ENCODE measurements around the gene SAXO2.
"Not testable (repeated sequence)": the region's sequence is repeated elsewhere in the genome, so short reads cannot be mapped to it uniquely, and the experiment has no call there.

SAXO2 gene

GRCh38 chr15:82262422-82263026, at the start of gene SAXO2, which contains the start of gene EFL1:
Gene SAXO2 (plus strand): TSS chr15:82262818. CDS start chr15:82262880, 62 bp downstream.
Gene EFL1 (minus strand): TSS chr15:82262734. CDS start chr15:82261778, 956 bp downstream.
- Histone ChIP-seq H3K36me3 (ENCODE audit: control insufficient read depth, low read depth, low read length) (peaks cover 9% of the 10 kb centered on the region), H3K27me3 (ENCODE audit: control insufficient read depth, insufficient read depth, low read length) (no peaks in the 10 kb centered on the region), H3K27ac (ENCODE audit: low read length) (no peak within 1 kb of the TSS), H3K9ac (ENCODE audit: low read length) (peak within 1 kb of the TSS; percentile 73), H3K4me3 (ENCODE audit: low read length) (peak within 1 kb of the TSS; percentile 89), H3K9me3 (ENCODE audit: control insufficient read depth, low read depth, low read length) (no peaks in the 10 kb centered on the region), H3K4me1 (ENCODE audit: control insufficient read depth, low read depth, low read length) (peaks cover 15% of the 10 kb centered on the region)

- H3K9ac ChIP-seq (ENCODE audit: low read length); H3K4me1 ChIP-seq (ENCODE audit: control insufficient read depth, low read depth, low read length); H3K27me3 ChIP-seq (ENCODE audit: control insufficient read depth, insufficient read depth, low read length); H3K4me3 ChIP-seq (ENCODE audit: low read length); H3K9me3 ChIP-seq (ENCODE audit: control insufficient read depth, low read depth, low read length); H3K27ac ChIP-seq (ENCODE audit: low read length): not testable (repeated sequence)
- peaks cover 11% of the 10 kb centered on the region for H3K36me3 ChIP-seq (ENCODE audit: control insufficient read depth, low read depth, low read length)
These were observed 46.5 kb upstream of the SAXO2 start for GRCh38 chr15:82216092-82216491.

- not testable (repeated sequence) for H3K4me1 ChIP-seq (ENCODE audit: control insufficient read depth, low read depth, low read length); H3K9me3 ChIP-seq (ENCODE audit: control insufficient read depth, low read depth, low read length); H3K27me3 ChIP-seq (ENCODE audit: control insufficient read depth, insufficient read depth, low read length)
These were observed 41.1 kb upstream of the SAXO2 start for GRCh38 chr15:82221535-82221934.

GRCh38 chr15:82228750-82229149, 33.9 kb upstream of the SAXO2 start:
- no peak overlapping the region for H3K9ac ChIP-seq (ENCODE audit: low read length)
- H3K27ac ChIP-seq (ENCODE audit: low read length) = no peak overlapping the region
- H3K4me3 ChIP-seq (ENCODE audit: low read length) = no peak overlapping the region
- H3K27me3 ChIP-seq (ENCODE audit: control insufficient read depth, insufficient read depth, low read length) = no peaks in the 10 kb centered on the region
- no peaks in the 10 kb centered on the region for H3K9me3 ChIP-seq (ENCODE audit: control insufficient read depth, low read depth, low read length)
- H3K4me1 ChIP-seq (ENCODE audit: control insufficient read depth, low read depth, low read length) = no peaks in the 10 kb centered on the region
- peaks cover 24% of the 10 kb centered on the region for H3K36me3 ChIP-seq (ENCODE audit: control insufficient read depth, low read depth, low read length)

More at GRCh38 chr15:82221535-82221934, 41.1 kb upstream of the SAXO2 start:
- not testable (repeated sequence) for H3K9ac ChIP-seq (ENCODE audit: low read length); H3K27ac ChIP-seq (ENCODE audit: low read length); H3K4me3 ChIP-seq (ENCODE audit: low read length)
- peaks cover 14% of the 10 kb centered on the region for H3K36me3 ChIP-seq (ENCODE audit: control insufficient read depth, low read depth, low read length)

GRCh38 chr15:82231233-82231632, 31.4 kb upstream of the SAXO2 start:
- no peak overlapping the region for H3K4me3 ChIP-seq (ENCODE audit: low read length)
- H3K27ac ChIP-seq (ENCODE audit: low read length) = no peak overlapping the region
- no peaks in the 10 kb centered on the region for H3K4me1 ChIP-seq (ENCODE audit: control insufficient read depth, low read depth, low read length)
- no peaks in the 10 kb centered on the region for H3K9me3 ChIP-seq (ENCODE audit: control insufficient read depth, low read depth, low read length)
- peaks cover 24% of the 10 kb centered on the region for H3K36me3 ChIP-seq (ENCODE audit: control insufficient read depth, low read depth, low read length)
- no peak overlapping the region for H3K9ac ChIP-seq (ENCODE audit: low read length)
- no peaks in the 10 kb centered on the region for H3K27me3 ChIP-seq (ENCODE audit: control insufficient read depth, insufficient read depth, low read length)

GRCh38 chr15:82231842-82232241, 30.8 kb upstream of the SAXO2 start:
- no peak overlapping the region for H3K27ac ChIP-seq (ENCODE audit: low read length)
- H3K4me3 ChIP-seq (ENCODE audit: low read length) = no peak overlapping the region
- H3K9ac ChIP-seq (ENCODE audit: low read length) = no peak overlapping the region
- no peaks in the 10 kb centered on the region for H3K4me1 ChIP-seq (ENCODE audit: control insufficient read depth, low read depth, low read length)
- H3K36me3 ChIP-seq (ENCODE audit: control insufficient read depth, low read depth, low read length) = peaks cover 24% of the 10 kb centered on the region
- H3K27me3 ChIP-seq (ENCODE audit: control insufficient read depth, insufficient read depth, low read length) = no peaks in the 10 kb centered on the region
- no peaks in the 10 kb centered on the region for H3K9me3 ChIP-seq (ENCODE audit: control insufficient read depth, low read depth, low read length)

- H3K4me3 ChIP-seq (ENCODE audit: low read length); H3K9ac ChIP-seq (ENCODE audit: low read length); H3K4me1 ChIP-seq (ENCODE audit: control insufficient read depth, low read depth, low read length); H3K27ac ChIP-seq (ENCODE audit: low read length); H3K9me3 ChIP-seq (ENCODE audit: control insufficient read depth, low read depth, low read length); H3K27me3 ChIP-seq (ENCODE audit: control insufficient read depth, insufficient read depth, low read length): not testable (repeated sequence)
- H3K36me3 ChIP-seq (ENCODE audit: control insufficient read depth, low read depth, low read length) = peaks cover 16% of the 10 kb centered on the region
These were observed 24.6 kb upstream of the SAXO2 start for GRCh38 chr15:82237944-82238534.

DNA sequence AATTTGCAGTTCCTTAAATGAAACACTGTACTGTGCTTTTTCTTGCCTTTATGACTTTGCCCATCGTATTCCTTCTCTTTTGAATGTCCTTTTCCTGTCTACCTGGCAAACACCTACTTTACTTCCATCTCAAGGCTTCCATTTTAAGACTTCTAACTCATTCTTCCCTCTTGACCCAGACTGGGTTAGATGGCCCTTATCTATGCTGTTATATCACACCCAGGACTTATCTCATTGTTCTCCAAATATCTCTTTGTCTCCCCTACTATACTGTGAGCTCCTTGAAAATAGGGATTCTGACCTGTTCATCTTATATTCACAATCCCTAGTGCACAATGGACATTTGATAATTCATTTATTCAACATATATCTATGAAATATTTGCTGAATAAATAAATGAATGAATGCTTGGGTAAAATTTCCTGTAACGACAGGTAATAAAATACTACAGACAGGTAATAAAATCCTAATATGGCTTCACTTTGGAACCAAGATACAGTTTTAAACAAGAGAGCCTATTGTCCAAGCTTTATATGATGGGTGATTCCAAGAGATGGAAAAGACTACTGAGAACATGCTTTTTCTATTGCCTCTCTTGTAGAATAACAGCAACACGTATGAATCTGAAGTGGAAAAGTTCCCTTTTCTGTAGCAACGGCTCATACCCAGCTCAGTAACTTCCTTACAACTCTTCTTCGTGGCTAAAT, 22.8 kb upstream of the SAXO2 start:
- peaks cover 16% of the 10 kb centered on the region for H3K36me3 ChIP-seq (ENCODE audit: control insufficient read depth, low read depth, low read length)
- H3K27ac ChIP-seq (ENCODE audit: low read length) = no peak overlapping the region
- H3K27me3 ChIP-seq (ENCODE audit: control insufficient read depth, insufficient read depth, low read length) = no peaks in the 10 kb centered on the region
- H3K9me3 ChIP-seq (ENCODE audit: control insufficient read depth, low read depth, low read length) = no peaks in the 10 kb centered on the region
- H3K4me3 ChIP-seq (ENCODE audit: low read length) = no peak overlapping the region
- H3K4me1 ChIP-seq (ENCODE audit: control insufficient read depth, low read depth, low read length) = no peaks in the 10 kb centered on the region
- no peak overlapping the region for H3K9ac ChIP-seq (ENCODE audit: low read length)

GRCh38 chr15:82241836-82242499, 20.6 kb upstream of the SAXO2 start:
- H3K27me3 ChIP-seq (ENCODE audit: control insufficient read depth, insufficient read depth, low read length); H3K9me3 ChIP-seq (ENCODE audit: control insufficient read depth, low read depth, low read length); H3K27ac ChIP-seq (ENCODE audit: low read length); H3K4me1 ChIP-seq (ENCODE audit: control insufficient read depth, low read depth, low read length); H3K4me3 ChIP-seq (ENCODE audit: low read length); H3K9ac ChIP-seq (ENCODE audit: low read length): not testable (repeated sequence)
- peaks cover 16% of the 10 kb centered on the region for H3K36me3 ChIP-seq (ENCODE audit: control insufficient read depth, low read depth, low read length)

DNA sequence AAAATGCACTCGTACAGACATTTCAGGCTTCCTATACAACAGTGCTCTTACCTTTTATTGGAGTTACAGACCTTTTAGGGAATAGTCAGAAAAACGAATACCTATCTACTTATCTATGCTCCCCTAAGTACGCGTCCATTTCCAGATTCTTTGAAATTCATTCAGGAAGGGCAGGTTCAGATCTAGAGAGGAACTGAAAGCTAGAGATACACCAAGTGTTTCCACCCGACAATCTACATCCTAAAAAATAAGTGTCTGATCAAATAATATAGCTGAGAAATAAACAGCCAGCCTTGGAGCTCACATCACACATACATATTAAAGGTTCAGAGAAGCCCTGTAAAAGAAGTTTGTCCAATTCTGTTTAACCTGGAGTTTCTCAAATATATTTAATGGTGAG, 19.0 kb upstream of the SAXO2 start:
- H3K9ac ChIP-seq (ENCODE audit: low read length); H3K27ac ChIP-seq (ENCODE audit: low read length); H3K4me1 ChIP-seq (ENCODE audit: control insufficient read depth, low read depth, low read length); H3K9me3 ChIP-seq (ENCODE audit: control insufficient read depth, low read depth, low read length); H3K27me3 ChIP-seq (ENCODE audit: control insufficient read depth, insufficient read depth, low read length); H3K4me3 ChIP-seq (ENCODE audit: low read length): not testable (repeated sequence)
- H3K36me3 ChIP-seq (ENCODE audit: control insufficient read depth, low read depth, low read length) = peaks cover 16% of the 10 kb centered on the region

DNA sequence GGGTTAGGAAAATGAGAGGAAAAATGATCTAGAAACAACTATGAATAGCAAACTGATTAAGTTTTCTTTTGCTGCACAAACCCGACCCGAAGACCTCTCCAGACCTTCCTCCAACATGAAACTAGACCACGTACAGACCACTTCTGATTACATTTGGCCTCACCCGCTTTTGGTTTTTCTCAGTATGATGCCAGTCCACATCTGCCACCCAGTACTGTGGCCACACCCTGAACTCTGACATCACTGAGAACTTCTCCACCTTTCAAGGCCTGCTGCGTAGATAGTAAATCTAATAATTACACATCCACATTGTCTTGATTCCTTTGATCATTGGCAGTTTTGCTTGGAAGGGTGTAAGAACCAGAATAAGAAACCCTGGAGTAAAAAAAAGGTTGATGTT, 16.7 kb upstream of the SAXO2 start:
- H3K9me3 ChIP-seq (ENCODE audit: control insufficient read depth, low read depth, low read length); H3K9ac ChIP-seq (ENCODE audit: low read length); H3K36me3 ChIP-seq (ENCODE audit: control insufficient read depth, low read depth, low read length); H3K4me3 ChIP-seq (ENCODE audit: low read length); H3K27me3 ChIP-seq (ENCODE audit: control insufficient read depth, insufficient read depth, low read length); H3K27ac ChIP-seq (ENCODE audit: low read length); H3K4me1 ChIP-seq (ENCODE audit: control insufficient read depth, low read depth, low read length): not testable (repeated sequence)

All from iPS-18a (cell line).